Spleen (tissue), 7 donors: Measurements from ENCODE around the gene PFKFB1.
"Not testable (repeated sequence)": the region's sequence is repeated elsewhere in the genome, so short reads cannot be mapped to it uniquely, and the experiment has no call there.

Source experiments
- CTCF ChIP-seq, 11 experiments: fragments of 200-600 bp in 7 of 11; fragments of 450-650 bp in 4 of 11; sonication (generic) in 4 of 11; IDR thresholded peaks in 8 of 11; conservative IDR thresholded peaks in 3 of 11; 1 replicate in 7 of 11; 2 replicates in 4 of 11; pipeline versions ENCODE4 v1.4.0 to v1.8.0; 2016 to 2021; ENCODE audit warnings: antibody characterized with exemption in 11 of 11, inconsistent platforms in 4 of 11, mild to moderate bottlenecking in 1 of 11
- POLR2A ChIP-seq, 3 donors: fragments of 450-650 bp; IDR thresholded peaks; one replicate each; pipeline ENCODE4 v1.5.1; 2017; ENCODE audit warnings: antibody characterized with exemption in 3 of 3, mild to moderate bottlenecking in 1 of 3
- POLR2AphosphoS5 ChIP-seq, 3 donors: sonication (generic); formaldehyde crosslinking; IDR thresholded peaks; one replicate each; pipeline ENCODE4 v1.5.1; 2017; ENCODE audit warnings: antibody characterized with exemption in 3 of 3
- donor health status: DM: no; HTN: no; CAD: no; lungs with moderate emphysema.
- donor health status: DM: no; HTN: no; CAD: no.
- donor health status: DM: no; HTN: no; CAD: no.

DNA sequence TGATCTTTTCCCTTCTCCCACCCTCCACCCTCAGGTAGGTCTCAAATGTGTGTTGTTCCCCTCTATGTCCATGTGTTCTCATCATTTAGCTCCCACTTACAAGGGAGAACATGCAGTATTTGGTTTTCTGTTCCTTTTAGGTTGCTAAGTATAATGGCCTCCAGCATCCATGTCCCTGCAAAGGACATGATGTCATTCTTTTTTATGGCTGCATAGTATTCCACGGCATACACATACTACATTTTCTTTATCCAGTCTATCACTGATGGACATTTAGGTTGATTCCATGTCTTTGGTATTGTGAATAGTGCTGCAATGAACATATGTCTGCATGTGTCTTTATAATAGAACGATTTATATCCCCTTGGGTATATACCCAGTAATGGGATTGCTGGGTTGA is 10.7 kb downstream of the PFKFB1 start:
- not testable (repeated sequence) for TF ChIP-seq POLR2A (IDR thresholded peaks at IDR 0.05); CTCF (IDR thresholded peaks at IDR 0.05 in 8 of 11, conservative IDR thresholded peaks at IDR 0.05 in 3 of 11); POLR2AphosphoS5 (IDR thresholded peaks at IDR 0.05)
